ENCODE results near the gene CD82. TPM values are rescaled to one million over a fixed set of nuclear protein-coding genes. Genes with fewer than 3 reads are reported as not detected.
"Not testable (repeated sequence)": the region's sequence is repeated elsewhere in the genome, so short reads cannot be mapped to it uniquely, and the experiment has no call there.

The CD82 gene
- total RNA-seq, 1 donor from 2014 or later = 60.6 TPM

- ATAC-seq (no peak), DNase-seq (ENCODE audit: low spot score) (no peak)
These were observed 6.1 kb upstream of the CD82 start for GRCh38 chr11:44559207-44559939.

GRCh38 chr11:44559940-44560300 lies 5.5 kb upstream of the CD82 start:
- not testable (repeated sequence) for DNase-seq (ENCODE audit: low spot score); ATAC-seq

GRCh38 chr11:44561275-44561805 lies 4.1 kb upstream of the CD82 start:
- no peak for DNase-seq (ENCODE audit: low spot score)
- no peak for ATAC-seq

- DNase-seq (ENCODE audit: low spot score) (no peak), ATAC-seq (no peak)
These were observed 3.3 kb upstream of the CD82 start for GRCh38 chr11:44561964-44562734.

GRCh38 chr11:44562845-44563460 lies 2.5 kb upstream of the CD82 start:
- no peak for DNase-seq (ENCODE audit: low spot score)
- no peak for ATAC-seq

- no peak for ATAC-seq
- no peak for DNase-seq (ENCODE audit: low spot score)
These were observed 1.8 kb upstream of the CD82 start for GRCh38 chr11:44563711-44564110.

- ATAC-seq = peak; percentile 4
- peak; percentile 65 for DNase-seq (ENCODE audit: low spot score)
These were observed 1.3 kb upstream of the CD82 start for GRCh38 chr11:44564166-44564565.

- ATAC-seq (peak; percentile 64), DNase-seq (ENCODE audit: low spot score) (peak; percentile 86)
These were observed 723 bp upstream of the CD82 start for GRCh38 chr11:44564670-44565210.

GRCh38 chr11:44565953-44566949 lies 788 bp downstream of the CD82 start:
- ATAC-seq = no peak
- no peak for DNase-seq (ENCODE audit: low spot score)

- ATAC-seq (no peak), DNase-seq (ENCODE audit: low spot score) (no peak)
These were observed 1.8 kb downstream of the CD82 start for GRCh38 chr11:44566952-44567875.

GRCh38 chr11:44567876-44568256 lies 2.4 kb downstream of the CD82 start:
- DNase-seq (ENCODE audit: low spot score) = no peak

GRCh38 chr11:44568331-44568657 lies 2.8 kb downstream of the CD82 start:
- DNase-seq (ENCODE audit: low spot score) = no peak
- no peak for ATAC-seq

More at GRCh38 chr11:44567876-44568256, 2.4 kb downstream of the CD82 start:
- ATAC-seq = no peak

GRCh38 chr11:44568658-44569473 lies 3.4 kb downstream of the CD82 start:
- ATAC-seq (no peak), DNase-seq (ENCODE audit: low spot score) (no peak)

- no peak for DNase-seq (ENCODE audit: low spot score)
These were observed 5.1 kb downstream of the CD82 start for GRCh38 chr11:44570411-44571155.

GRCh38 chr11:44571871-44572270 lies 6.4 kb downstream of the CD82 start:
- DNase-seq (ENCODE audit: low spot score) (no peak), ATAC-seq (no peak)

More at GRCh38 chr11:44570411-44571155, 5.1 kb downstream of the CD82 start:
- ATAC-seq = peak; percentile 27

- DNase-seq (ENCODE audit: low spot score) = no peak
- ATAC-seq = no peak
These were observed 7.0 kb downstream of the CD82 start for GRCh38 chr11:44572436-44572835.

GRCh38 chr11:44572884-44573283 lies 7.4 kb downstream of the CD82 start:
- ATAC-seq = no peak
- DNase-seq (ENCODE audit: low spot score) = no peak

- ATAC-seq (no peak), DNase-seq (ENCODE audit: low spot score) (no peak)
These were observed 7.9 kb downstream of the CD82 start for GRCh38 chr11:44573333-44573732.
